Cardiac fibroblast (primary cell): ENCODE measurements around the gene FGGY.
A peak's percentile ranks its signal among the peaks of the same experiment; 100 is the strongest.

Source experiments
- DNase-seq, 2 donors: peaks; one replicate each; pipeline versions ENCODE4 v3.0.0 to v3.0.0-alpha.2; 2010; ENCODE audit warnings: low read depth in 2 of 2
- H3K4me3 ChIP-seq, 2 donors: replicated peaks in 1 of 2; 1 replicate in 1 of 2; 2 replicates in 1 of 2; pipeline ENCODE4 v1.5.1; 2011; ENCODE audit warnings: low read depth in 2 of 2, low read length in 2 of 2, mild to moderate bottlenecking in 2 of 2, moderate library complexity in 1 of 2
- TF ChIP-seq, protein P1 (sequence below): IDR thresholded peaks from one replicate; pipeline ENCODE4 v1.5.1; 2011; ENCODE audit warnings: low read depth, mild to moderate bottlenecking, low read length, inconsistent platforms

The FGGY gene

DNA sequence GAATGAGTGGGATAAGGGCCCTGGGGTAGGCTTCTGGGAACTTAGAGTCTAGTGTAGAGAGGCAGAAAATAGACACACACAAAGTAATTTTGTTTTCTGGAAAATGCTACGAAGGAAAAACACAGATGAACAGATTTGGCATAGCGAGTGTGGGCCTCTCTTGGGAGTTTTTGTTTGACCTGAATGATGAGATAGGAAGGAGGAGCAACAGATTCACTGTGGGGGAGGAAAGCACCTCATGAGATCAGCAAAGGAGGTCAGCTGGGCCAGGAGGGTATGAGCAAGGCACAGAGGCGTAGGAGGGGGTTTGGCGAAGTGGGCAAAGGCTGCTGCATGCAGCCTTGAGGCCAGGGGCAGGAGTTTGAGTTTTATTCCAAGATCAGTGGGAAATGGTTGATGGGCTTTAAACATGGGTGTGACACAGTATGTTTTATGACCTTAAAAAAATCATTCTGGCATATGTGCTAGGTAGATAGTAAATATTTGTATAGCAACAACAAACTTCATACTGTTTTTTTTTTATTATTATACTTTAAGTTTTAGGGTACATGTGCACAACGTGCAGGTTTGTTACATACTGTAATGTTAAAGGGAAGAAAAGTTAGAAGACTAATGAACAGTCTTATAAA is 57.9 kb downstream of the FGGY start:
- no peak overlapping the region for H3K4me3 ChIP-seq
- TF ChIP-seq, protein P1, sequence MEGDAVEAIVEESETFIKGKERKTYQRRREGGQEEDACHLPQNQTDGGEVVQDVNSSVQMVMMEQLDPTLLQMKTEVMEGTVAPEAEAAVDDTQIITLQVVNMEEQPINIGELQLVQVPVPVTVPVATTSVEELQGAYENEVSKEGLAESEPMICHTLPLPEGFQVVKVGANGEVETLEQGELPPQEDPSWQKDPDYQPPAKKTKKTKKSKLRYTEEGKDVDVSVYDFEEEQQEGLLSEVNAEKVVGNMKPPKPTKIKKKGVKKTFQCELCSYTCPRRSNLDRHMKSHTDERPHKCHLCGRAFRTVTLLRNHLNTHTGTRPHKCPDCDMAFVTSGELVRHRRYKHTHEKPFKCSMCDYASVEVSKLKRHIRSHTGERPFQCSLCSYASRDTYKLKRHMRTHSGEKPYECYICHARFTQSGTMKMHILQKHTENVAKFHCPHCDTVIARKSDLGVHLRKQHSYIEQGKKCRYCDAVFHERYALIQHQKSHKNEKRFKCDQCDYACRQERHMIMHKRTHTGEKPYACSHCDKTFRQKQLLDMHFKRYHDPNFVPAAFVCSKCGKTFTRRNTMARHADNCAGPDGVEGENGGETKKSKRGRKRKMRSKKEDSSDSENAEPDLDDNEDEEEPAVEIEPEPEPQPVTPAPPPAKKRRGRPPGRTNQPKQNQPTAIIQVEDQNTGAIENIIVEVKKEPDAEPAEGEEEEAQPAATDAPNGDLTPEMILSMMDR = no peak
- peak in 1 of 2 donors; percentile 29 for DNase-seq

DNA sequence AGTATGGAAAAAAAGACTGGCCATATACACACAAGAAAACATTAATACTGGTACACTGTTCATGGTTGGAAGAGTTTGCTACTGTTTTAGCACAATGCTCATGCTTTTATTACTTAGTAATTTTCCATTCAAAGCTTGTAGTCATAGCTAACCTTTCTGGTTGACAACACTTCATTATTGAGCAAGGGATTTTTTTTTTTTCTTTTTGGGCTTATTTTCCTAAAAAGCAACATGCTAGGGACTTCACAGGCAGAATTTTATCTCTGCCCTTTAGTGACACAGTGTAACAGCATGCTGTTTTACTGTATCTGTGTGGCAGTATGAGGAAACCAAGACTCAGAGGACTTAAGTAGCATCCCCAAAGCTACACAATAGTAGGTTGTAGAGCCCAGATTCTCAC is 58.5 kb downstream of the FGGY start:
- no peak overlapping the region for H3K4me3 ChIP-seq
- TF ChIP-seq, protein P1 = no peak
- no peak for DNase-seq

DNA sequence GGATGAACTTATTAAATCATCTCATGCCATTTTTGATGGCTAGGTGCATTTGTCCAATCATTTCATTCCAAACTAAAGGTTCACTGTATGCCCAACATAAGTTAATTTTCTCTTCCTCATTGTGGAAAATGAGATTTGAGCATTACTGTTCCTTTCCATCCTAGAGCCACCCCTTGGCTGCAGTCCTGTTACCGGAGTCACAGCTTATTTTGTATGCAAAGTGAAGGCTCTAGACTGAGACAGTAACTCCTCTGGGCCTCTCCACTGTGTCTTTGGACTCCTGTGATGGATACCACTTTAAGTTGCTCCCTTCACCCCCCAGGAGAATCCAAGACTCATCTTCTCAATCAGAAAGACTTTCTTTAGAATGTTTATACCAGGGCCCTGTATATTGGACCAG is 59.7 kb downstream of the FGGY start:
- TF ChIP-seq, protein P1 = no peak
- no peak overlapping the region for H3K4me3 ChIP-seq
- no peak for DNase-seq

DNA sequence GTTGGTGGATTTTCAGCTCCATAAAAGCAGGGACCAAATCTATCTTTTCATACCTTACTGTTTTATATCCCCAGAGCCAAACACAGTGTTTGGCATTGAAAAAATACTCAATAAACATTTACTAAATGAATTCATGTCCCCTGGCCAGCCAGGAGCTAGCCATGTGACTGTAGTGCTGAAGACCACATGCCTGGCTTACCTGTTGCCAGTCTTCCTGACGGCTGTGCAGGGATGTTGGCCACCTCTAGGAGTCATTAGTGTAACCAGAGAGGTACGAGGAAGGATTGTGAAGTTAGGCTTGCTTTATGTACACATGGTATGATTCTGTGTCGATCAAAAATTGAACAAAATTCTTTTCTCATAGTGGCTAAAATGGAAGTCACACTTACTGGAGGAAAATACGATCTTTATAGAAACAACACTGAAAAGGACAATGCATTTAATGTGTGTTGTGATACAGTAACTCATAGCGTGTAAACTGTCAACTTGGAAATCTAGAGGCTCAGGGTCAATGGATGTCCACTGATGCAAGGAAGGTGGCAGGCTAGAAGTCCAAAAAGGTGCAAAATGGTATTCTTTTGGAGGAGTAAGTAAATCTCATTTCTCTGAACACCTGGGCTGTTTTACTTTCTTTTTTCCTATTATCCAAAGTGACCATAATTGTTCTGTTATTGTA is 60.9 kb downstream of the FGGY start:
- DNase-seq = no peak
- no peak overlapping the region for H3K4me3 ChIP-seq
- TF ChIP-seq, protein P1 = no peak

DNA sequence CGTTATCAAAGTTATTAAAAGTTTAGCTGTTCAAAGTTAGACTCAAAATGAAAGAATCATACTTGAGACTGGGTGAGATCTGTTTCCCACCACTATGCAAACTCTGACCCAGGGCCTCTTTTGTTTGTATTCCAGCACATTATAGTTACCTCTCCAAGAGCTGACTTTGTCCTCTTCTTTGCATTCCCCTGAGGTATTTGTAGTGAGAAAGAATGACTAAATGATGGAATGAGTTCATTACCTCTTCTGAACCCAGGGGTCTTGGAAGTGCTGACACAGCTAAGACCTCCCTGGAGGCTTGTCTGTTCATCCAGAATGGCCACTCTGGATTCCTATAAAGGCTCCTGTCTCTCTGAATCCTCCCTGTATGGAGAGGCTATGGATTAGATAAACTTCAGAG is 62.4 kb downstream of the FGGY start:
- peak in 1 of 2 donors; percentile 14 for DNase-seq
- TF ChIP-seq, protein P1 = no peak
- no peak overlapping the region for H3K4me3 ChIP-seq

DNA sequence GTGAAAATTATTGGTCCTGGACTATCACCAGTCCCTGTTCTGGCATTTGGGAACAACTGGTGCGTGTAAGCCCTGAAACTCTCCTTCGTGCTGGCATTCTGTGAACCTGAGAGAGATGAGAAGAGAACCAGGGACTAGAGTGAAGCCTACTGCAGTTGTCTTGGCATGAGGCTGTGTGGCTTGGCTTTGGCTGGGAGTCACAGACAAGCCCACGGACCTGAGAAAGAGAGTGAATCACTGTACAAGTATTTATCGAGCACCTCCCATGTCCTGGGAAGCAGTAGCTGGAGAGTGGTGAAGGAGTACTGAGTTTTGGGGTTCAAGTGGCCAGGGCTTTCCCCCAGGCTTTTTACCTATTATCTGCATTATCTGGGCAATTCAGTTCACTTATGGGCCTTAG is 63.3 kb downstream of the FGGY start:
- no peak overlapping the region for H3K4me3 ChIP-seq
- TF ChIP-seq, protein P1 = no peak
- peak; percentile 81 to 92 for DNase-seq

DNA sequence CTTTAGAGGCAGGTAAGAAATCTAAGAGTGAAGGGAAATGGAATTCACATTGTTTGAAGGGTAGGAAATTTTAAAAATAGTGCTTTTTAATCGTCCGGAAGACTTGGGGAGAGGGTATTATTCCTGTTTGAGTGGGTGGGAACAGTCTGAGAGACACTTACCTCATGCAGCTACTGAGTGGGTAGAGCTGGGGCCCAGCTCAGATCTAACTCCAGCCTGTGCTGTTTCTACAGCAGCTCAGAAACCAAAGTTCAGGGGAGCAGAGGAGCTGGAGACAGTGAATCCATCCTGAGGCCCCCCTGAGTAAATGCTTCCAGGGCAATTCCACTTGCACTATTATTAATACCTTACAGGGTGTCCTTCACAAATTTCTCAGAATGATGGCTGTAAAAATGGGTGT is 63.8 kb downstream of the FGGY start:
- DNase-seq = no peak
- TF ChIP-seq, protein P1 = no peak
- no peak overlapping the region for H3K4me3 ChIP-seq
